Measurements from ENCODE around the gene C1QB. TPM values are rescaled to one million over a fixed set of nuclear protein-coding genes. Genes with fewer than 3 reads are reported as not detected.

The C1QB gene
- total and polyA plus RNA-seq, 2 of the 8 experiments (the other 6 are each of a cell fraction or from before 2014, with no cell fraction given), result not detected

- Histone ChIP-seq H2AFZ (ENCODE audit: low read length) (no peak overlapping the region), H3K23me2 (ENCODE audit: low read depth, low read length) (no peaks in the 10 kb centered on the region), H3K14ac (ENCODE audit: insufficient read length) (no peak overlapping the region), H2BK5ac (ENCODE audit: low read depth, low read length) (no peak overlapping the region), H3K36me3 (ENCODE audit: control insufficient read depth in 2 of 4, insufficient read depth in 4 of 4, low read length in 3 of 4) (no peaks in the 10 kb centered on the region; a peak in 1 of 8 replicates), H3K79me1 (ENCODE audit: low read depth, low read length) (no peaks in the 10 kb centered on the region), H3K4me3 (ENCODE audit: extremely low read depth in 1 of 4, insufficient read depth in 2 of 4, low read depth in 3 of 4, low read length in 4 of 4) (no peak overlapping the region), H3K56ac (replicated peaks; ENCODE audit: insufficient read length, low read depth, low read length) (no peak overlapping the region), H2AK5ac (ENCODE audit: low read depth, low read length) (no peak overlapping the region), H3K9ac (replicated peaks in 1 of 4; ENCODE audit: extremely low read depth in 1 of 4, low read depth in 3 of 4, low read length in 3 of 4) (no peak overlapping the region), H3K18ac (ENCODE audit: extremely low read depth, low read length) (no peak overlapping the region), H3K79me2 (ENCODE audit: control insufficient read depth in 1 of 2, insufficient read depth in 2 of 2, low read length in 2 of 2) (no peaks in the 10 kb centered on the region), H4K8ac (ENCODE audit: extremely low read depth, insufficient read depth, low read length) (no peak overlapping the region), H4K20me1 (replicated peaks in 1 of 2; ENCODE audit: control insufficient read depth in 1 of 2, insufficient read depth in 2 of 2, low read length in 2 of 2) (no peaks in the 10 kb centered on the region), H2BK12ac (ENCODE audit: low read depth, low read length) (no peak overlapping the region), H3K4me1 (replicated peaks in 1 of 4; ENCODE audit: control insufficient read depth in 3 of 4, insufficient read depth in 4 of 4, low read length in 3 of 4) (peaks cover 0 to 2% (median under 1%) of the 10 kb centered on the region in 4 experiments; a peak in 2 of 7 replicates), H3K9me3 (ENCODE audit: insufficient read depth in 2 of 2, low read depth in 1 of 2, low read length in 1 of 2) (no peaks in the 10 kb centered on the region), H3K23ac (ENCODE audit: insufficient read length) (no peak overlapping the region), H4K5ac (ENCODE audit: insufficient read length, low read depth, low read length) (no peak overlapping the region), H3K4ac (replicated peaks; ENCODE audit: insufficient read length, low read depth, low read length) (no peak overlapping the region), H2BK120ac (replicated peaks; ENCODE audit: low read depth, low read length) (no peak overlapping the region), H3K27me3 (replicated peaks in 1 of 4; ENCODE audit: control insufficient read depth in 3 of 4, extremely low read depth in 1 of 4, insufficient read depth in 3 of 4, low read length in 3 of 4) (no peaks in the 10 kb centered on the region), H4K91ac (replicated peaks; ENCODE audit: insufficient read length, low read length) (no peak overlapping the region), H2BK20ac (ENCODE audit: low read length) (no peak overlapping the region), H2BK15ac (ENCODE audit: low read length) (no peak overlapping the region), H3K27ac (ENCODE audit: low read depth, low read length) (no peak overlapping the region), H3K4me2 (ENCODE audit: insufficient read depth in 1 of 2, low read depth in 2 of 2, low read length in 2 of 2) (no peak overlapping the region)
- no peak for DNase-seq (ENCODE audit: low read depth in 1 of 2, low spot score in 2 of 2)
- FAIRE-seq, result no peak
- CTCF ChIA-PET (ENCODE audit: partially characterized antibody), result interaction anchor here (0.7 to 1.8 kb wide), 6 partner anchors 13 to 496 kb away, joined by 3 to 10 read pairs (median 4); no protein-coding TSS in a partner anchor
- POLR2A ChIA-PET (ENCODE audit: partially characterized antibody), result no interaction called here
- TF ChIP-seq ZNF274 (IDR thresholded peaks at IDR 0.05; ENCODE audit: borderline replicate concordance, extremely low read depth, low read length), result no peak
- no peak for TF ChIP-seq POU5F1 (IDR thresholded peaks at IDR 0.05; ENCODE audit: low read depth, low read length)
- no peak for TF ChIP-seq EP300 (IDR thresholded peaks at IDR 0.05; ENCODE audit: borderline replicate concordance in 1 of 2, low read depth in 2 of 2, low read length in 2 of 2)
- no peak for TF ChIP-seq CBX8 (IDR thresholded peaks at IDR 0.05; ENCODE audit: borderline replicate concordance, low read depth, low read length)
- TF ChIP-seq POLR2AphosphoS5 (IDR thresholded peaks at IDR 0.05; ENCODE audit: low read depth, low read length), result no peak
- TF ChIP-seq RFX5 (IDR thresholded peaks at IDR 0.05; ENCODE audit: borderline replicate concordance, low read depth, low read length), result no peak
- no peak for TF ChIP-seq SP4 (IDR thresholded peaks at IDR 0.05; ENCODE audit: low read length)
- no peak for TF ChIP-seq E2F6 (IDR thresholded peaks at IDR 0.05)
- TF ChIP-seq NRF1 (IDR thresholded peaks at IDR 0.05; ENCODE audit: low read depth, low read length), result no peak
- TF ChIP-seq TBP (IDR thresholded peaks at IDR 0.05; ENCODE audit: low read depth, low read length), result no peak
These were observed 35.4 kb downstream of the C1QB start for GRCh38 chr1:22688466-22688865.
